Neutrophil (primary cell): Measurements from ENCODE around the gene OR2A42.
"Not testable (repeated sequence)": the region's sequence is repeated elsewhere in the genome, so short reads cannot be mapped to it uniquely, and the experiment has no call there.

Source experiments
- H3K27ac ChIP-seq: fragments of 200-600 bp; sonication (generic); 2 replicates; pipeline ENCODE4 v1.5.1; 2016; ENCODE audit warnings: mild to moderate bottlenecking, moderate library complexity
- H3K27me3 ChIP-seq: fragments of 200-600 bp; sonication (generic); 2 replicates; pipeline ENCODE4 v1.6.0; 2016; ENCODE audit warnings: mild to moderate bottlenecking
- H3K36me3 ChIP-seq: fragments of 200-600 bp; sonication (generic); 2 replicates; pipeline ENCODE4 v1.5.1; 2017
- H3K4me1 ChIP-seq, 2 experiments: fragments of 200-600 bp in 1 of 2; sonication (generic) in 1 of 2; 1 replicate in 1 of 2; 2 replicates in 1 of 2; pipeline versions ENCODE4 v1.5.1 to v1.6.1; 2013 to 2016; ENCODE audit warnings: low read depth in 1 of 2, low read length in 1 of 2, mild to moderate bottlenecking in 1 of 2, moderate library complexity in 1 of 2; ENCODE audit not compliant: control insufficient read depth in 1 of 2, insufficient read depth in 1 of 2
- H3K4me3 ChIP-seq, 2 experiments: fragments of 200-600 bp in 1 of 2; sonication (generic) in 1 of 2; 1 replicate in 1 of 2; 2 replicates in 1 of 2; pipeline ENCODE4 v1.5.1; 2013 to 2016; ENCODE audit warnings: low read depth in 1 of 2, low read length in 1 of 2, mild to moderate bottlenecking in 1 of 2, moderate library complexity in 1 of 2
- H3K9me3 ChIP-seq: fragments of 200-600 bp; sonication (generic); 2 replicates; pipeline ENCODE4 v1.5.1; 2016

Gene OR2A42

DNA sequence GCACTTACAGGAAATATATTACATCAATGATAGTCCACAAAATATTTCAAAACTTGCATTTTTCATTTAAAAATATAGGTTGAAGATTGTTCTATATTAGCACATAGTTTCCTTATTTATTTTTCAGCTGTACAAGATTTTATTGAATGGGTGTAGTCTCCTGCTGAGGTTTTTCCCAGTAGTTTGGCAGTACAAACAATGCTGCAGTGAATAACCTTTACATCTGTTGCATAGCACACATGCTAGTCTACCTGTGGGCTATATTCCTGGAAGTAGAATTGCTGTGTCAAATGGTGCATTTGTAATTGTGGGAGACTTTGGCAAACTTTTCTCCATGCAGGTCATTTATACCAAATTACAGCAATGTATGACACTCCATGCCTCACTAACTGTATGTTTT, 18.9 kb downstream of the OR2A42 start:
- not testable (repeated sequence) for H3K27me3 ChIP-seq, H3K36me3 ChIP-seq, H3K4me3 ChIP-seq

DNA sequence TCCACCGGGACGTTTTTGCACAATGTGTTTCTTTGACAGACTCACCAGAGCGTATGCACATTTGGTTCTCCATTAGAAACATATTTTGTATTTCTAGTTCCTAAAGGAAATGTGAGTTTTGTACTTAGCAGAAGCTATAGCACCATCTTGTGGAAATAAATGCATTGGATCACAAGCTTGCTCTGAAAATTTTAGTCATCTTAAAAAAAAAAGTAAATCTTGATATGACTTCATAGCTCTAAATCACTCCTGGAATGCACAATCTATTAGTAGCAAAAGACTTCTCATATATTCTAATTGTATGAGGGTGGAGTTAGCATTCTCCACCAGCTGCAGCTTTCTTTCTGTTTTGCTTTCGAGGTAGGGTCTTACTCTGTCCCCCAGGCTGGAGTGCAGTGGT, 20.3 kb downstream of the OR2A42 start:
- H3K27ac ChIP-seq, H3K9me3 ChIP-seq, H3K4me3 ChIP-seq, H3K27me3 ChIP-seq, H3K36me3 ChIP-seq, H3K4me1 ChIP-seq: not testable (repeated sequence)

More for the DNA sequence above, 18.9 kb downstream of the OR2A42 start:
- not testable (repeated sequence) for H3K27ac ChIP-seq, H3K9me3 ChIP-seq, H3K4me1 ChIP-seq

DNA sequence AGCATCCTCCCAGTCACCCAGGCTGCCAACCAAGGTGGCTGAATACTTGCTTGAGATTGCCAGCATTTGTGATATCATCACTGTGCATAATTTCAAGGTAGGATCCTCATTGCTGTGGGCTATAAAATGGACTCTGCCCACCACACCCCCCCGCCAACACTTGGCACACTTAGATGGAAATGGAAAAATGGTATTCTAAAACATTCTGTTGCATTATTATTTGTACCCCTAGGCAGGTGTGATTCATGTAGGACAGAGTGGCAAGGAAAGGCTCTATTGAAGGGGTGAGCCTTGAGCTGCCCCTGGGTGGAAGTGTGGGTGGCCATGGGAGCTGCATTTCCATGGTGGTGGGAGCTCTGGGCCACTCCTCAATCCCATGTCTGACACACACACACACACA, 20.8 kb downstream of the OR2A42 start:
- H3K4me1 ChIP-seq, H3K27ac ChIP-seq, H3K4me3 ChIP-seq, H3K36me3 ChIP-seq, H3K9me3 ChIP-seq, H3K27me3 ChIP-seq: not testable (repeated sequence)

DNA sequence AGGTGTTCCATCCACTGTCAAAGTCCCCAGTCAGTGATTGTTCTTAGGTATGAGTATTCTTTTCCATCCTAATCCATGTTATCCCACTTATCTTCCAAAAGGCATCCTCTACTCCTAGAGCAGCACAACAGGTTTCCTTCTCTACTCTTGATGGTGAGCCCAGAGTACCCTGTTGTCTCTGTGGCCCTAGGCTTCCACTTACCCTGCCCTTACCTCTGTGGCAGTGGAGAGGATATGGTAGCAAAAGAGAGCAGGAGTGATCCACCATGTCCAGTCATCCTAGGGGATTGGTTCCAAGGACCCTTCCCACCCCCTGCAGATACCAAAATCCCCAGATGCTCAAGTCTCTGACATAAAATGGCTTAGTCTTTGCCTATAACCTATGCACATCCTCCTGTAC, 22.2 kb downstream of the OR2A42 start:
- not testable (repeated sequence) for H3K36me3 ChIP-seq

DNA sequence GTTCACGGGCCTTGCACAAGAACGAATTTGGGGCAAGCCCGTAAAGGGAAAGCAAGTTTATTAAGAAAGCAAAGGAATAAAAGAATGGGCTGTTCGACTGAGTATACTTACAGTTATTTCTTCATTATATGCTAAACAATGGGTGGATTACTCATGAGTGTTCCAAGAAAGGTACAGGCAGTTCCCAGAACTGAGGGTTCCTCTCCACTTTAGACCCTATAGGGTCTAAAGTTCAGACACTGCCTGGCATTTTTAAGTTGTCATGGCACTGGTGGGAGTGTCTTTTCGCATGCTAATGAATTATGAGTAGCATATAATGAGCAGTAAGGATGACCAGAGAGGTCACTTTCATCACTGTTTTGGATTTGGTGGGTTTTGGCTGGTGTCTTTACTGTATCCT, 34.1 kb downstream of the OR2A42 start:
- H3K4me3 ChIP-seq, H3K9me3 ChIP-seq, H3K27me3 ChIP-seq, H3K27ac ChIP-seq, H3K36me3 ChIP-seq, H3K4me1 ChIP-seq: not testable (repeated sequence)

More for the DNA sequence above, 22.2 kb downstream of the OR2A42 start:
- H3K9me3 ChIP-seq, H3K27ac ChIP-seq, H3K4me1 ChIP-seq, H3K27me3 ChIP-seq, H3K4me3 ChIP-seq: not testable (repeated sequence)

DNA sequence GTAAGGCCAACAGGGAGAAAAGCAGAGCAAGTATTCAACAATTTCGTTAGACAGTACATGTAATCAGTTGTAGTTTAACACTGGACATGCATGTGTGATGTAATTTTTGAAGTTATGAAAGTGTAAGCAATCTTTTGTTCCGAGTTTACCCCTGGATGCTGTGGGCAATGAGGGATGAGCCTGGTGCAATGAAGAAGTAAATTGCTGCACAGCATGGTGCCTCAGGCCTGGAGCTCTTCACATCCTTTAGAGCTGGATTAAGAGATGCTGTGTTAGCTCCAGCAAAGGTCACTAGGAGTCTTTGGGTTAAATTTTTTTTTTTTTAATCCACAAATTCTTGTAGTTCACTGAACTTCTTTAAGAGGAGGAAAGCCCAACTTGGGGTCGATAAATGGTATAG, 36.3 kb downstream of the OR2A42 start:
- not testable (repeated sequence) for H3K36me3 ChIP-seq, H3K27me3 ChIP-seq, H3K4me1 ChIP-seq, H3K4me3 ChIP-seq, H3K9me3 ChIP-seq, H3K27ac ChIP-seq

DNA sequence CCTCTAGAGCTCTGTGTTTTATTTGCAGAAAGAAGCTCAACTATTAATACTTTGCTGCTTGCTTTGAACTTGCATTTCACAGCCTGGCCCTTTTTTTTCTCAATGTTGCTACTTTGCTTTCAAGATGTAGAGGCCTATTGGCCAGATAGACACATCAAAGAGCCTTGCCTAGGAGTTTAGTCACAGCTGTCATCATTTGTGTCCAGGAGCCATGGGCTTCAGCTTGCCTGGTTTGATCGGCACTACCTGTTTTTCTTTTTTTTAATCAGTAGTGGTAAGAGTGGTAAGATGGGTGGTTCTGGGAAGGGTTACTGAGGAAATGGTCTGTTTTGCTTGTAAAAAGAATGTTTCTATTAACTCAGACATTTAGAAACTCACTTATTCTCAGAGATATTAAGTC, 37.4 kb downstream of the OR2A42 start:
- not testable (repeated sequence) for H3K4me3 ChIP-seq, H3K27ac ChIP-seq, H3K36me3 ChIP-seq, H3K9me3 ChIP-seq, H3K27me3 ChIP-seq, H3K4me1 ChIP-seq

DNA sequence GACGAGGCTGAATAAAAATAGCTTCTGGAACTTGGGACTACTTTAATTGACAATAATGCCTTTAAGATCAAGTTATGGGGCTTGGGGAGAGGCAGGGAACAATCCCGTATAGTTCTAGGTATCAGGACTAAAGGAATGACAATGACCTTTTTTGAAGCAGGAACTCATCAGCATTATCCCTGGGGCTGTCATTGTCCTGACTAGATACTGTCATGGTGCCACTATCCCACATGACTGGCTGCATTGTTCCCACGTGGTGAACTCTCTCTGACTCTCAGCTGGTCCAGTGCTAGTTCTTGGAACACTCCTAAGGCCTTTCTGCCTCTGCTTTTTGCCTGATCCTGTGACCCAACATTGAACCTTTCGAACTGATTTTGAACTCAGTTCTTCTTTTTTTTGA, 40.5 kb downstream of the OR2A42 start:
- H3K27me3 ChIP-seq, H3K27ac ChIP-seq, H3K4me1 ChIP-seq: not testable (repeated sequence)

DNA sequence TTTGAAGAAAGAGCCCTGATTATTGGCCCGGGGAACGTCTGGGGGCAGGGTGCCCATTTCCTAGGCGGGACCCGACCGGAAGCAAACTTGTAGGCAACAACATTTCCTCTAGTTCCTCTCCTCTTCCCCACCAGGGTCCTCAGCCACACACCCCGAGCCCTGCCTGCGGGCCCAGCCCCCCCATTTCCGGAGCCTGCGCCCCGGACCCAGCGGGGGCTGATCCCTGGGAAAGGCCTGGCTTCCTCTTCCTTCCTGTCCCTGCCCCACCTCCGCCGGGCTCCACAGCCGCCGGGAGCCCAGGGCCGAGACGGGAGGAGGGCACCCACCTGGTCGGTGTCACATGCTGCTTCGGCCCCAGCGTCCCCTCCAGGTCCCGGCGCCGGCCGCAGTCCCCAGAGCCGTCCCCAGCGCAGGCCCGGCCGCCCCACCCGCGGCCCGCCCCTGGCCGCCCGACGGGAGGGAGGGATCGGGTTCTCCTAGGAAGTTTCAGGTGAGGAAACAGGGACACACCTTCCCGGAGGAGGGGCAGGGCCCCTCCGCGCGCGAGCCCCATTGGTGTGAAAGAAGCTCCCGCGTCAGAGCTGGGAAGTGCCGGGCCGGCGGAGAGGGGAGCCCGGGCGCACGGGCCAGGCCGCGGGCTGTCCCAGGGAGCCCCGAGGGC, 44.1 kb downstream of the OR2A42 start, which contains the start of gene ARHGEF35:
TSS of gene ARHGEF35 (minus strand) at position 622 of the 661 bp plus-strand sequence. CDS start 7,450 bp downstream, outside the sequence.
- not testable (repeated sequence) for H3K27me3 ChIP-seq, H3K36me3 ChIP-seq, H3K4me3 ChIP-seq, H3K9me3 ChIP-seq, H3K4me1 ChIP-seq, H3K27ac ChIP-seq

More for the DNA sequence above, 40.5 kb downstream of the OR2A42 start:
- not testable (repeated sequence) for H3K4me3 ChIP-seq, H3K9me3 ChIP-seq, H3K36me3 ChIP-seq

DNA sequence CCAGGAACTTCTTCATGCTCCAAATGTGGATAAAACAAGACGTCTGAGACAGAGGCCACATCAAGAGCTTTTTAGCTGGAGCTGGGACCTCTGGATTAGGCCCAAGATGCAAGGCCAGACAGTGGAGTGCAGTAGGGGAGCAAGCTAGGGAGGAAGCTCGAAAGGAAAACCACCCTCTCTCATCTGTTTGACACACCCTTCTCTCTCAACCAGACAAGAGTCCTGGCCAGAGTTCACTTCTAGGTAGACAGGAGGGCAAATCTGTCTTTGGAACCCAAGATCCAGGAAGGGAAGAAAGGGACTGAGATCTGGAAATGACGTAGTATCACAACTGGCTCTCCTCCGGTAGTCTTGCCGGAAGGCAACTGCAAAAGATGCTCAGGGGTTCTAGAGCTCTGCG, 45.0 kb downstream of the OR2A42 start:
- H3K4me1 ChIP-seq, H3K36me3 ChIP-seq, H3K27me3 ChIP-seq, H3K9me3 ChIP-seq, H3K4me3 ChIP-seq, H3K27ac ChIP-seq: not testable (repeated sequence)

DNA sequence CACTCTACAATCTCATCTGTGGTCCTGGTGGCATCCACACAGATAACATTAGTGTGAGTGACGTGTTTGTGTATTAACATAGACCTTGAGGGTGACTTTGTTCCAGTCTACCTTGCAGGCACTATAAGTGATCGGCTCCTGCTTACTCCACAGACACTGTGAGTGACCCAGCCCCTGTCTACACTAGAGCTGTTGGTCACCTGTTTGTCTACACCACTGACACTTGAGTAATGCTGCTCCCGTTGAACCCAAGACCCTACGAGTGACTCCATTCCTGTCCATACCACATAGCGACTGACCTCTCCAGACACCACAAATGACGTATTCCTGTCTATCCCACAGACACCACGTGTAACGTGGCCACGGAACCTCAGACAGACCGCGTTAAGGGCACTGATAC, 45.6 kb downstream of the OR2A42 start:
- not testable (repeated sequence) for H3K9me3 ChIP-seq, H3K36me3 ChIP-seq, H3K4me1 ChIP-seq, H3K27ac ChIP-seq, H3K27me3 ChIP-seq, H3K4me3 ChIP-seq

DNA sequence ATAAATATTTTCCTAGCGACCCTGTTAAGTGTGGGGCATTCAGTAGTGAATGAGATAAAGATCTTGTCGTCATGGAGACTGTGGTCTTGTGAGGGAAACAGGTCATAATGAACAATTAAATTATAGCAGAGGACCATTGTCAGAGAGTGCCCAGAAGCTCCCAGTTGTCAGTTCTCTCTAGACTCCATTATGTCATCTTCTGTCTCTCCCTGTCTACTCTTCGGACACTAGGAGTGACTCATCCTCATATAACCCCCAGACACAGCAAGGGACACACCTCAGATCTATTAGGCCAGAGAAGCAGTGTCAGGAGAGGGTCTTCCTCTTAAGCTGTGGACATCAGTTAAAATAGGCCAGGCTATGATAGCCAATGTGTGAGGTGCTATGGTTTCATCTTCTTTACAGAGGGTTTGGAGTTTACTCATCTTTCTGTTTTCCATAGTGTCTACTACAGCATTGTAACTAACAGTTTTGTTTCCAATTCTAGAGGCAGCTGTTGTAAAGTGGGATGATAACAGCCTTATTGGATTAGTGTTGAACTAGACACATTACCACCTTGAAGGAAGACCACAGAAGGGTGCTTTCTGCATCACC, 50.7 kb downstream of the OR2A42 start:
- H3K27ac ChIP-seq, H3K27me3 ChIP-seq, H3K36me3 ChIP-seq, H3K4me1 ChIP-seq, H3K9me3 ChIP-seq, H3K4me3 ChIP-seq: not testable (repeated sequence)

DNA sequence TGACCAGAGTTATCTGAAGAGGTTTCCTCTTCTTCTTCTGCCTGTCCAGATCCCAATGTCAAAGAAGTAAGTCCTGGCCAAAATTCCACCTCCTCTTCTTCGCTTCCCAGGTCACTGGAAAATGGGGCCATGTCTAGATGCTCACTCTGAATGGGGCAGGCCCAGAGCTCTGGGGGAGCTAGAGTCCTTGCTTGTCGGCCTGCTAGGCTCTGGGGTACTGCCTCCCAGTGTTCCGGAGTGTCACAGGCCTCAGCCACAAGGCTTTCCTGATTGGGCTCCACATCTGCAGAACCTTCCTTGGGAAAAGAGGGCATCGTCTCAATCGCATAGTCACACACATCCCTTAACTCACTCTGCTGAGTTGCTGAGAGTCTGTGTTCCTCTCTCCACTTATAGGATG, 51.6 kb downstream of the OR2A42 start:
- not testable (repeated sequence) for H3K4me1 ChIP-seq, H3K4me3 ChIP-seq, H3K9me3 ChIP-seq, H3K27me3 ChIP-seq, H3K27ac ChIP-seq, H3K36me3 ChIP-seq

DNA sequence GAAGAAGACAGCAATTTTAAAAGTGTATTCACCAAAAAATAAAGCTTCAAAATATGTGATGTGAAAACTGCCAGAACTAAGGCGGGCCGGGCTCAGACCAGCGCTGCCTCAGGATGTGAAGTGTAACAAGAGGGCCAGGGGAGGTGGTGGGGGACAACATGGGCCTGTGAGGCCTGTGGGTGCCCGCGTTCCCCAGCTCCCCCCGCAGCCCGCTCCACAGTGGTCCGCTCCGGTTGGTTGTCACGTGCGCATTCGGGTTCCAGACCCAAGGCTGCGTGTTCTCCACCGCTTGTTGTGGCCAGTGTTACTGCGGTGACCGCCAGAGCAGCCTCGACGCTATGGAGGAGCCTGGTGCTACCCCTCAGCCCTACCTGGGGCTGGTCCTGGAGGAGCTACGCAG, 56.2 kb downstream of the OR2A42 start, which contains the start of gene CTAGE4:
TSS of gene CTAGE4 (plus strand) at position 301 of the 400 bp plus-strand sequence. CDS start at position 339, 38 bp downstream.
- H3K4me3 ChIP-seq, H3K27me3 ChIP-seq, H3K27ac ChIP-seq, H3K9me3 ChIP-seq, H3K4me1 ChIP-seq, H3K36me3 ChIP-seq: not testable (repeated sequence)
